ENCODE measurements around the gene BCL11B.

BCL11B gene

GRCh38 chr14:99256483-99256874 is 15.5 kb downstream of the BCL11B start:
- no peak for DNase-seq

DNA sequence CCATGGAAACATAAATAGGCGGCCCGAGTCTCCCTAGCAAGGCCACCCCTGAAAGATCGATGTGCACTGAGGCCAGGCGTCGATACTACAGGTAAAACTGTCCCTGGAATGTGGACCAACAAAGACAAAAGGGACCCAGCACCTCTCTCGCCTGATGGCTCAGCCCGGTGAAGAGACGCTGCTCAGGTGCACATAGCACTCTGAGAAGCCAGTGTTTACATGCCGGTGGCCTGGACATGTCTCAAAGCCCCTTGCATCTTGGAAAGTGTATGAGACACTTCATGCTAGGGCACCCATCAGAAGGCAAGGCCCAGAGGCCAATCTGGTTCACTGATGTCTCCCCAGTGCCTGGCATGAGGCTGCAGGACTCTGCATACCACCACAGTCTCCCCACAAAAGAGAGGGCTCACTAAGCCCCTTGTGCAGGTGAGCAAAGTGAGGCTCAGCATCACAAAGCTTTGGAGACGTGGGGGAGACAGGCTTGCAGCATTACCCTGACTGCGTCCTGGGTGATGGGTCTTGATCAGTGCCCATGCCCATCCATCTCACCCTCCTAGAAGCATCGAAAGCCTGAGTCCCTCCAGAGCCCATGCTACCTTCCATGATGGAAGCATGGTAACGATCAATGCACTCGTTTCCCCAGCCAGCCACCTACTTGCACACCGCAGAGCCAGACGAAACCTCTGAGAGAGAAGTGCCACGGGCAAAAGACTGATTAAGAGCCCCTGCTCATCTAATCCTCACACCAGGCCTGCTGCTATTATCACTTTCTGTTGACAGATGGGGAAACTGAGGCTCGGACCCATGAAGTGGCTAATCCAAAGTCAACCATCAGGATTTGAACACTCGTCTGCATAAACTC is 16.1 kb downstream of the BCL11B start:
- no peak for DNase-seq

DNA sequence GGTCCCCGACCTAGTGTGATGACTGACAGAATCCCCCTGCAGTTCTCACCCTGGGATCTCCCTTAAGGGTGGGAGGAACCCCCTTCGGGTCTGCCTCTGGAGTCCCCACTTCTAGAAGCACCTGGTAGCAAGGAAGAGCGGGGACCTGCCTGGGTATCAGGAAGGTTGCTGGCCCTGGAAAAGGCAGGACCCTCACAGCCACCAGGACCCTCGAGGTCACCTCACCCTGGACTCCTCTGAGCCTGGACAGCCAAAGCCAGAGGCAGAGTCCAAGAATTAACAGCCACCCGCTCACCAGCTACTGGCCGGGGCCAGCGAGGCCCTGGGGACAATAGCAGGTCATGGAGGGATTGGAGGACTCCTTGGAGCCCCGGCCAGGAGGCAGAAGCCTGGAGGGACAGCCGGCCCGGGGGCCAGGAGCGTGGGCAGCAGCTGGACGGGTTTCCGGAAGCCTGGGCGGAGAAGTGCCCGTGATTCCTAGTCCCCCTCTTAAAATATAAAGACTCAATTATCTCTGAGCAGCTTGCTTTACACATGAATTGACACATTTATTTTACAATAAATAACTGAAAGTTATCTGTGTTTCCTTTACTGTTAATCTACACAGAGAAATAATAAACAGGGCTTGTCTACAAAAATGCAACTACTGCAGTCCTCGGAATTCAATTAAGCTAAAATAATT is 17.5 kb downstream of the BCL11B start:
- DNase-seq, result no peak

- no peak for DNase-seq
These were observed 18.1 kb downstream of the BCL11B start for GRCh38 chr14:99253890-99254289.

DNA sequence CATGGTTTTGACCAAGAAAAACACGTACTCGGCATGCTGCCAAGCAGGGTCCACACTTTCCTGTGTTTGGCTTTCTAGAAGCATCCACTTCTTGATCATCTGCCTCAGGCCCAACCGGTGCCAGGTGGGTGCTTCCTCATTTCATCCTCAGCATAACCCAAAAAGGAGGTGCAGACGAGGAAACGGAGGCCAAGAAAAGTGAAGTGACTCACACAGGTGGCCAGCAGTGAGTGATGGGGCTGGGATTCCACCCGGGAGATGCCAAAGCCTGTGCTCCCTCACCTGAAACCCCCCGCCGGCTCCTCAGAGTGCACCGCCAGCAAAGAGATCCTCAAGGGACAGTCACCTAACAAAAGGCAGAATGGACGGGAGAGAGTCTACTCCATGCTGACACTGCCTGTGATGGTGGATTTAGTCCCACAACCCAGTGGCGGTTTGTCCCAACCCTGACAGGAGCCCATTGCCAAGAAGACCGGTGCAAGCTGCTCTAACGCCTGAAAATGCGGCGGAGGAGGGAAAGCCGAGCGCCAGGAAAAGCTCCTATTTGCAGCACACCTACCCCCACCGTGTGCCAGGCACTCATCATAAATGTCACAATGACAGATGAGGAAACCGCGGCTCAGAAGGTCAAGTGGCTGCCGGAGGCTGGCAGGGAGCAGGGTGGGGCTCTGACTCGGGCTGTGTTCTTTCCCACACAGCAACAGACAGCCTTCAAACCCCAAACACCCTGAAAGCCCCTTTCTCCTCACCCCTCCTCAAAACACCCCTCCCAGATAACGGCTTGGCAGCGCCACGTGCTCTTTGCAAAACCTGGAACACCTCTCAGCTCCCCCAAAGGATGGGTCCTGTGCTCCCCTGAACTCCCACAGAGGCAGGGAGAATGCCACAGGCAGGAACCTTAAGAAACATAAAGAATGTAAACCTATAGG is 18.8 kb downstream of the BCL11B start:
- DNase-seq, result no peak

DNA sequence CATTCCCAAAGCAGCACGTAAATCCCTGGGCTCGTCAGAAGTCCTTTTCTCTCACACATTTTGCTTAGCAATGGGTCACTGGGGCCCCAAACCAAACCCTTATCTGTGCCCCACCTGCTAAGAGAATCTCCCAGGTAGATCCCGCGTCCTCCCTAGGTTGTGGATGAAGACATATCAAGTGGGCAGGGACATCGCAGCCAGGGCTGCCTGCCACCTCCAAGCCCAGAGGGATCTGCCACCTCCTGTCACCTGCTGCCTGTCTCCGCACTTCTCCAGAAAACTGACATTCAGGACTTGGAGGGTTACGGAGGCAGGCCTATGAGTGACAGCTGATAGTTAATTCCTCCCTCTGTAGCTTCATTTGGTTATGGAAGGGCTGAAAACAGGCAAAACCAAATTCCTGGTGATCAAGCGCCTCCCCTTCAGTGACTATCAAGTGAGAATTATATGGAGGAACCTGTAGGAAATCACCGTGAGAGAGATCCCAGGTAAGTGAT is 19.5 kb downstream of the BCL11B start:
- no peak for DNase-seq

- no peak for DNase-seq
These were observed 20.3 kb downstream of the BCL11B start for GRCh38 chr14:99251721-99252120.

DNA sequence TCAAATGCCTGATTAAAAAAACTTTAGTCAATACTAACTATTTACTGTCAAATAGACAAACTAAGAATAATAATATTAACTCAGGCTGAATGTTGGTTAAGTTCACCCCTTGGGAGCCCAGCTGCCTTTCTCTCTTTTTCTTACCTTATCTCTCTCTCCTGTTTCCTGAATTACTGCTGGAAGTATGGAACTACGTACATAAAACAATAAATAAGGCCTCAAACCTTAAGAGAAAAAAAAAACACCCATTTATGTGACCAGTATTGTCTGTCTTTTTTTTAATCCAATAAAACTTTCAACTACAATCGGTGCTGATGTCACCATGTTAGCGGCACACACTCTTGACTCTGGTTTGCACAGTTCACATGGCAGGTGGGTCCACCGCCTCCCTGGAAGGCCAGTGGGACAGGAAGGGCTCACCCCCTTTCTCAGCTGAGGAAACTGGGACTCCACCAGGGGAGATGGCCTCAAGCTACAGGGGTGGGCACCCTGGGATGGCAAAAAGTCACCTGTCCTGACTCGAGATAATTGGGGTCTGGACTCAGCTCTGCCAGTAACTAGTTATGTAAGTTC is 21.3 kb downstream of the BCL11B start:
- no peak for DNase-seq

DNA sequence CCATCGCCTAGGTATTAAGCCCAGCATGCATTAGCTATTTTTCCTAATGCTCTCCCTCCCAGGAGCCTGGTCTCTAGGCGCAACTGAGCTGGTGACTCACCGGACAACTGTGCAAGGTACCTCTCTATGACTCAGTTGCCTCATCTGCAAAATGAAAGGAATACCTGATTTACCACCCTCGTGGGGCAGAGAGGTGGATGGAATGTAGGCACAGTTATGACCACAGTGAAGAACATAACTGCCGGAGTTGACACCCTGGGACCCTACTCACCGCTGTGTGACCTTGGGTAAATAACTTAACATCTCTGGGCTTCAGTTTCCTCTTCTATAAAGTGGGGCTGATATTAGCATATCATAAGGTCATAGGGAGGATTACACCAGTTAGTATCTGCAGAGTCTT is 22.6 kb downstream of the BCL11B start:
- no peak for DNase-seq

DNA sequence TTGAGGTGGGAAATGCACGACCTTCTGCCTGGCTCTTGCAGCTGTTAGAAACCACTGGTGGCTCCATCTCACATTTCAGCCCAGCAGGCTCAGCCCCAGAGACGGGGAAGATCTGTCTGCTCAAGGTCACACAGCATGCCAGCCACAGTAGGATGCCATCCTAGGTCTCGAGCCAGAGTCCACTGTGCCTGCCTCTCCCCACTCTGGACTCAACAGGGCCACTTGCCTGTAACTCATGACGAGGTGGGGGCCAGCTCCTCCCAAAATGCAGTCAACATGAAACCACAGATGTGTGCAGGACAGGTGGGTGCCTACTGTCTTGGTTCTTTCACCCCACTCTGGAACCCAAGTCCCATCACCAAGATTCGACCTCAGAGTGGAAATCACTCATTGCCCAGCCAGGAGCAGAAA is 23.2 kb downstream of the BCL11B start:
- no peak for DNase-seq

GRCh38 chr14:99247772-99248171 is 24.2 kb downstream of the BCL11B start:
- DNase-seq, result no peak

DNA sequence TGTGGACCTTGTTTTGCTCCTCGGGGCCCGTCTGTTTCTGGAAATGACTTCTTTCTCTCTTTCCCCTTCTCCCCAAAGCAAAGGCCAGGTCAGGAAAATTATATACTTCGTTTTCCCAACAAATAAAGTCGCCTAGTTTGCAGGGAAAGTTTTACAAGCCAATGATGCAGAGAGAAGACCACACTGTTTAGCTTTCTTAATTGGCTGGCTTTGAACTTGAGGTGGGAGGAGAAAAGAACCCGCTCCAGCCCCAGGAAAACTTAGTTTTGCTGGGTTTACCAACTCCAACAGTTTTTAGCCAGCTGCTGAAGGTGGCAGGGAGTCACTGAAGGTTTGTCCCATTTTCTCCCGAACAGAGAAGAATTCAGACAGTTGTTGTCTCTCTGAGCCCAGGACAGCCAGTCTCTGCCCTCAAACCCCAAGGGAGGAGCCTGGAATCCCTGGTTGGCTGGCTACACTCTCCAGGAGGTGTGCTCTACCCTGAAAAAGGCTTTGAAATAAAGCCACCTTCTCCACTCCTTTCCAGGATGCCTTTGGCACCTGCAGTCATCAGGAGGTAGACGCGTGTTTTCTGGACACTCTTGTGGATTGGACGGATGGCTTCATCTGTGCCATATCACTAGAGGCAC is 24.8 kb downstream of the BCL11B start:
- DNase-seq, result no peak

GRCh38 chr14:99246536-99247097 is 25.4 kb downstream of the BCL11B start:
- DNase-seq, result no peak

DNA sequence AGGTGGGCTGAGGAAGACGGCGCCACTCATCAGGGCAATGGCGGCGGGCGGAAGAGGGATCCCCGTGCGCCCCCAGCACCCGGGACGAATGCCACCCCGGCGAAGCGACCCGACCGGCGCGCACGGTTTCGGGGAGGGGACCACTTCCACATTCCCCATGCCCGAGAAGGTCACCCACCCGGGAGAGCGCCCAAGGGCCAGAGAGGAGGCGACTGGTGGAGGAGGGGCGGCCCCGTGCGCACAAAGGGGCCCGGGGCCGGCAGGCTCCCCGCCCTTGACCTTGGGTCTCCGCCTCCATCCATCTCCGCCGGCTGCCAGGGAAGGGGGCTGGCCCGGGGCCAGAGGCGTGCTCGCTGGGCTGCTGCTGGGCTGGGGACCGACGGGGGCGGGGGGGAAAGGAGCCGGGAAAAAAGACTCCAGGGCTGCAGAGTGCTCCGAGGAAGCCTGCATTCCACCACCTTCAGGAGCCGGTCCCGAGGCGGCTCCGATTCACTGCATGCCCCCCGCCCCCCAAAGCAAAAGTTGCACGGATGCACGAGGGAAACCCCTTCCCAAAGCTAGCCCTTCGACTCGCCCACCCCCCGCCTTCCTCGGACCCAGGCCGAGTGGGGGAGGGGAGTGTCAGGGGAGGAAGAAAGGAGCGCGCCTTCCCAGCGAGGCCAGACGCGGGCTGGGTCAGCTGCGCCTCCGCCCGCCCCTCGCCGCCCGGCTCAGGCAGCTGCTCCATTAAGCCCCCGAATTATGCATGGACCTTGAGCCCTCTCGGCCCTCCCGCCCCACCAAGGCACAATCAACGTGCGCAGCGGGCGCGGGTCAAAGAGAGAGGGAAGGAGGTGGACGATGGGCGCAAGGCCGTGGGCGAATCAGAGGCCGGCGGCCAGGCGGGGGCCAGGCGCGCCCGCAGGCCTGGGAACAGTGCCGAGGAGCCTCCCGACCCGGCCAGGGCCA is 26.2 kb downstream of the BCL11B start:
- no peak for DNase-seq

DNA sequence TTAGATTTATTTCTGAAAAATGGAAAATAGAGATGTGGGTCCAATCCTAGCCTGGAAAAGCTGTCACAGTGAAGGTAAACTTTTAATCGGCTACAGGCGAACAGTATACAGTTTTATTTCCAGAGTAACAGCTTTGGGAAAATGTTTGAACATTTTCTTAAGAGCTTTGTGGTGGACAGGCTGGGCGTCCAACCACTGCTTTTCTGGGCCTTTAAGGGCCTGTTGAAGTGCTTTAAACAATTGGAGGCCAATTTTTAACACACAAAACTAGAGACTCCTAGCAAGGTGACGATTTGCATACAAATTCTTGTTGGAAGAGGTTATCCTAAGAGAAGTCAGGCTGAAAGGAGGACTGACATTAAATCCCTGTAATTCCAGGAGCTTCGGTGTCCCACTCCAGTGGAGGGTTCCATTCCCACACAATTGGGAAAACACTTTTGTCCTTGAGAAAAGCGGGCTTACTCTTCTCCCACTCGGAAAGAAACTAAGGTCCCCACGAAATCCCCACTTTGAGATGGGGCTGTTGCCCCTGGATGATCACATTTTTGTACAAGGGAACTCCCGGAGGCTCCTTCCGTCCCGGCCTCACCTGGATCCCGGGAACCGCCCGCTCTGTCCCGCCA is 26.9 kb downstream of the BCL11B start:
- no peak for DNase-seq

DNA sequence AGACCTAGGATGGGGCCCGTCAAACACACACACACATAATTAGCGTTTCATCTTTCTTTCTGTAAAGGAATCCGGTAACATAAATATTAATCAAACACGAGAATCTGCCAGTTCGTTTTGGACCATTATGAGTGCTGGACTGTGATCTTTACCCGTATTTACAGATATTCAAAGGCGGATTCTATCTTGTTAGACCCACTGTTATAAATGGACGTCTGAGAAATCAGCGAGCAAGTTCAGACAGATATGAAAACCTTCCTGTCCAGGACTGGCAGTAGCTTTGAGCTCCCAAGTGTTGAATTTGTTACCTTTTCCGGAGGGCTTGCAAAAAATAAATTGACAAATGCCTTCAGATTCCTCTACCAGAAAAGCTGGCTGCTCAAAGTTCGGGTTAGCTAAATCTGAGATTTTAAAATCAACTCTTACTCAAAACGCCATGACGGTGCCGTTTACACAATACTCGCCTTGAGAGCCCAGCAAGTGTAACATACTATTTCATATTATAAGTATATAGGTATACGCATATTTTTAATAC is 27.6 kb downstream of the BCL11B start:
- DNase-seq, result no peak

GRCh38 chr14:99242816-99243721 is 28.9 kb downstream of the BCL11B start:
- DNase-seq, result no peak

All from amygdala (tissue), 56 donors.